Cerebellar nuclear complex (tissue), 1 donor: ENCODE results near the gene ZNF567.
A peak's percentile ranks its signal among the peaks of the same experiment; 100 is the strongest.
"Not testable (repeated sequence)": the region's sequence is repeated elsewhere in the genome, so short reads cannot be mapped to it uniquely, and the experiment has no call there.

Experiments
- DNase-seq, 2 experiments: peaks; one replicate each; lab custom pipeline; 2025; lab: John Stamatoyannopoulos, UW

The ZNF567 gene

GRCh38 chr19:36687214-36688056, at the start of gene ZNF567:
Gene ZNF567, plus strand, starts transcription at chr19:36687612. Its CDS starts 7,256 bp downstream, at chr19:36694868.
- DNase-seq = peak; percentile 50 to 88

DNA sequence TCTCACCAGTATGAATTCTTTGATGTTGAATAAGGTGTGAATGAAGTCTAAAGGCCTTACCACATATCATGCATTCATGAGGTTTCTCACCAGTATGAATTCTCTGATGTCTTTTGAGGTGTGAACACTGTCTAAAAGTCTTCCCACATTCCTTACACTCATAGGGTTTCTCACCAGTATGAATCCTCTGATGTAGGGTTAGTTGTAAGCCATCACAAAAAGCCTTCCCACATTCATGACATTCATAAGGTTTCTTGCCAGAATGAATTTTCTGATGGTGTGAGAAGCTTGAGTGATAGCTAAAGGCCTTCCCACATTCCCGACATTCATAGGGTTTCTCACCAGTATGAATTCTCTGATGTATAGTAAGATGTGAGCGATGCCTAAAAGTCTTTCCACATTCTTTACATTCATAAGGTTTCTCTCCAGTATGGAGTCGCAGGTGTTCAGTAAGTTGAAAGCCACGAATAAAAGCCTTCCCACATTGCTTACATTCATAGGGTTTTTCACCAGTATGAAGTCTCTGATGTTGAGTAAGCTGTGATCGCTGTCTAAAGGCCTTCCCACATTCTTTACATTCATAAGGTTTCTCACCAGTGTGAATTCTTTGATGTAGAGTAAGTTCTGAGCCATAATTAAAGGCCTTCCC, 48.4 kb upstream of the ZNF567 start:
- no peak for DNase-seq

- no peak for DNase-seq
Observed at GRCh38 chr19:36646746-36647145, 40.7 kb upstream of the ZNF567 start.

GRCh38 chr19:36652958-36653357, 34.5 kb upstream of the ZNF567 start:
- DNase-seq = no peak

- DNase-seq = no peak
Observed at GRCh38 chr19:36665832-36666231, 21.6 kb upstream of the ZNF567 start.

GRCh38 chr19:36668646-36669045, 18.8 kb upstream of the ZNF567 start:
- no peak for DNase-seq

DNA sequence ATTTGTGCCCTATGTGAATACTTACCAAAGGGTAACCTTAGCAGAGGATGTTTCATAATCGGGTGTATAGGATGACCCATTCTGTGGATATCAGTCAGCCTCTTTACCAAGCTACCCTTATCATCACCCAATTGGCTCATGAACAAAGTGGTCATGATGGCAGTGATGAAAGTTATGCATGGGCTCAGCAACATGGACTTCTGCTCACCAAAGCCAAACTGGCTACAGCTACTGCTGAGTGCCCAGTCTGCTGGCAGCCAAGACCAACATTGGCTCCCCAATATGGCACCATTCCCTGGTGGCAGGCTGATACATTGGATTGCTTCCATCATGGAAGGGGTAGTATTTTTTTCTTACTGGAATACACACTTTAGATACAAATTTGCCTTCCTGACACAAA, 15.0 kb upstream of the ZNF567 start:
- no peak for DNase-seq

GRCh38 chr19:36674201-36674600, 13.2 kb upstream of the ZNF567 start:
- no peak for DNase-seq

- DNase-seq = no peak
Observed at GRCh38 chr19:36679455-36679854, 8.0 kb upstream of the ZNF567 start.

GRCh38 chr19:36685835-36686234, 1.6 kb upstream of the ZNF567 start:
- no peak for DNase-seq

DNA sequence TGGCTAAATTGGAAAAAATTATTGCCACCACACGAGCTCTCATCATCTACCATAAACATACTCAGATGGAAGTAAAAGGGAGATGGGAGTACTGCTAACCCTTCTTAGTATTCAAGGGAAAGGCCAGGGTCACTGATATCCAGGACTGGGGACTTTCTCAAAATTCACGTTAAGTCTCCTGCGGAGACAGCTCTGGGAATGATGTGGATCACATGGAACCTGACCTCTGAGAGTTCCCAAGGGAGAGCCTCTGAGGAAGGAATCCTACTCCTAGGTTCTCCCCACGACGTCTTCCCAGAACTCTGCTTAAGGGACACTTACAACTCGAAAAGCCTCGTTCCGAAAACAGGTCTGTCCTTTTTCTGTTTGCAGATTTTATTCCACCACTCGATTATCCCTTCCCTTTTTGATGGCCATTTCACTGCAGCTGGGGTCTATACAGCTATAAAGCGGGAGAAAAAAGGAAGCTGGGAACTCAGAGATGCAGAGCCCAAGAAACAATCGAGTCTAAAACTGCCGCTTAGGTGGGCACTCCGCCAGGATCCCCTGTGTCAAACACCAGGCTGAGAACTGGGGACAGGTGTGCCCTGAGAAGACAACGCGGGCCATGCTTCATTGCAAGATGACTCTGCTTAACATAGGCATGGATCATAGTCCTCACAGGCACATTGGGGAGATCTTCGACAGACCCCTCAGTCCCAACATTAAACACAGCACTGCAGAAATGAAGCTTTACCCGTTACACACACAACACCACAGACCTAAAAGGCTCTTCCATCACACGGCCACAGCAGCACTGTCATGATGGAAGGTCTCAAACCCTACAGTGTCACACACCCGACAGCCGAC, 823 bp upstream of the ZNF567 start:
- no peak for DNase-seq

DNA sequence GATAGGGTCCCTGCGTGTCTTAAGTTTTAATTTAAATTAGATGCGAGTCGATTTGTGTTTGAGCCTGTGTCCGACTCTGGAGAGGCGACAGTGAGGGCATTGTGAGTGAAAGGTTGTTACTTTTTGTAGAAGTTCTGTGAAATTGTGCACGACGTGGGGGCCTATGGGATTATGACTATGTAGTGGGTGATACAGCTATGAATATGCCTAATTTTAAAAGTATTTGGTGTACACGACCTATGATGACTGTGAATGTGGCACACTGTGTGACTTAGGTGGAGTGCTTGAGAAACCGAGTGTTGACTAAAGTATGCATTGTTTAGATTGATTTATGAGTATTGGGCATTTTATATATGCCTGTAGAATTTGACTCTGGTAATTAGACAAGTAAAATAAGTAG, 646 bp downstream of the ZNF567 start:
- no peak for DNase-seq

- no peak for DNase-seq
Observed at GRCh38 chr19:36707134-36707533, 19.7 kb downstream of the ZNF567 start.

DNA sequence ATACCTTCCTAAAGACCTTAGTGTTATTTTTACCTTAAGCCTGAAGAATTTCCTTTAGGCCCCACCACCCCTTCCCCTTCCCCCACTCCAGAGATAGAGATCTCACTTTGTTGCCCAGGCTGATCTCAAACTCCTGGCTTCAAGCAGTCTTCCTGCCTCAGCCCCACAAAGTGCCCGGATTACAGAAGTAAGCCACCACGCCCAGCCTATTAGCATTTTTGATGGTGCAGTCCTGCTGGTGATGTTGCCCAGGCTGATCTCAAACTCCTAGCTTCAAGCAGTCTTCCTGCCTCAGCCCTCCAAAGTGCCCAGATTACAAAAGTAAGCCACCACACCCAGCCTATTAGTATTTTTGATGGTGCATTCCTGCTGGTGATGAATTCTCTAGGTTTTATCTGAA, 22.0 kb downstream of the ZNF567 start:
- DNase-seq = no peak

- DNase-seq = no peak
Observed at GRCh38 chr19:36719687-36720556, 32.5 kb downstream of the ZNF567 start.

- not testable (repeated sequence) for DNase-seq
Observed at GRCh38 chr19:36736166-36736565, 48.8 kb downstream of the ZNF567 start.

GRCh38 chr19:36745870-36746269, 58.5 kb downstream of the ZNF567 start:
- no peak for DNase-seq

- no peak for DNase-seq
Observed at GRCh38 chr19:36747750-36748149, 60.3 kb downstream of the ZNF567 start.

DNA sequence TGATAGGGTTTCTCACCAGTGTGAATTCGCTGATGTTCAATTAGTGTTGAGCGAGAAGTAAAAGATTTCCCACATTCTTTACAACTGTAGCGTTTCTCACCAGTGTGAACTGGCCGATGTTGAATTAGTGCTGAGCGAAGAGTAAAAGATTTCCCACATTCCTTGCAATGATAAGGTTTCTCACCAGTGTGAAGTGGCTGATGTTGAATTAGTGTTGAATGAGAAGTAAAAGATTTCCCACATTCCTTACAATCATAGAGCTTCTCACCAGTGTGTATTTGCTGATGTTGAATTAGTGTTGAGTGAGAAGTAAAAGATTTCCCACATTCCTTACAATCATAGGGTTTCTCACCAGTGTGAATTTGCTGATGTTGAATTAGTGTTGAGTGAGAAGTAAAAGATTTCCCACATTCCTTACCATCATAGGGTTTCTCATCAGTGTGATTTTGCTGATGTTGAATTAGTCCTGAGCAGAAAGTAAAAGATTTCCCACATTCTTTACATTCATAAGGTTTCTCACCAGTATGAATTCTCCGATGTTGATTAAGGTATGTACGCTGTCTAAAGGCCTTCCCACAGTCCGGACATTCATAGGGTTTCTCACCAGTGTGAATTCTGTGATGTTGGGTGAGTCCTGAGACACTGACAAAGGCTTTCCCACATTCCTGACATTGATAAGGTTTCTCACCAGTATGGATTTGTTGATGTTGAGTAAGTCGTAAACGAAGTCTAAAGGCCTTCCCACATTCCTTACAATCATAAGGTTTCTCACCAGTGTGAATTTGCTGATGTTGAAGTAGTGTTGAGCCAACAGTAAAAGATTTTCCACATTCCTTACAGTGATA, 61.2 kb downstream of the ZNF567 start:
- no peak for DNase-seq

- not testable (repeated sequence) for DNase-seq
Observed at GRCh38 chr19:36749613-36750012, 62.2 kb downstream of the ZNF567 start.
